HG03520 (cell line): ENCODE results near the gene RBBP6.
"Not testable (repeated sequence)": the region's sequence is repeated elsewhere in the genome, so short reads cannot be mapped to it uniquely, and the experiment has no call there.

Experiments
- ATAC-seq: cut with Tn5 transposase; IDR thresholded peaks from one replicate; pipeline ENCODE4 v1.9.1; 2021; ENCODE audit warnings: mild to moderate bottlenecking, moderate library complexity; ENCODE audit not compliant: unreplicated experiment

Gene RBBP6

GRCh38 chr16:24562811-24563210, 23.4 kb downstream of the RBBP6 start:
- ATAC-seq, result no peak

GRCh38 chr16:24568392-24568791, 29.0 kb downstream of the RBBP6 start:
- no peak for ATAC-seq

- ATAC-seq, result no peak
Measured at GRCh38 chr16:24571096-24571495, 31.7 kb downstream of the RBBP6 start.

GRCh38 chr16:24572069-24572468, 32.7 kb downstream of the RBBP6 start:
- no peak for ATAC-seq

- no peak for ATAC-seq
Measured at GRCh38 chr16:24573141-24573540, 33.8 kb downstream of the RBBP6 start.

- ATAC-seq, result not testable (repeated sequence)
Measured at GRCh38 chr16:24574515-24575485, 35.4 kb downstream of the RBBP6 start.

- ATAC-seq, result not testable (repeated sequence)
Measured at GRCh38 chr16:24575791-24576190, 36.4 kb downstream of the RBBP6 start.

GRCh38 chr16:24577167-24577566, 37.8 kb downstream of the RBBP6 start:
- ATAC-seq, result no peak

GRCh38 chr16:24580665-24581064, 41.3 kb downstream of the RBBP6 start:
- no peak for ATAC-seq

- no peak for ATAC-seq
Measured at GRCh38 chr16:24583494-24583893, 44.1 kb downstream of the RBBP6 start.

- no peak for ATAC-seq
Measured at GRCh38 chr16:24589997-24590396, 50.6 kb downstream of the RBBP6 start.

- no peak for ATAC-seq
Measured at GRCh38 chr16:24598777-24599437, 59.5 kb downstream of the RBBP6 start.

GRCh38 chr16:24609417-24609739, 70.0 kb downstream of the RBBP6 start:
- no peak for ATAC-seq

GRCh38 chr16:24609740-24610415, 70.5 kb downstream of the RBBP6 start:
- no peak for ATAC-seq

- ATAC-seq, result no peak
Measured at GRCh38 chr16:24610416-24610755, 71.0 kb downstream of the RBBP6 start.

GRCh38 chr16:24611310-24611709, 71.9 kb downstream of the RBBP6 start:
- ATAC-seq, result no peak

GRCh38 chr16:24612656-24613055, 73.3 kb downstream of the RBBP6 start:
- no peak for ATAC-seq

- not testable (repeated sequence) for ATAC-seq
Measured at GRCh38 chr16:24613267-24613666, 73.9 kb downstream of the RBBP6 start.

- no peak for ATAC-seq
Measured at GRCh38 chr16:24617502-24617901, 78.1 kb downstream of the RBBP6 start.
